K562 treated with DMSO at 1 percent for 24 hours (cell line): ENCODE data around the gene PTDSS2. TPM values are rescaled to one million over a fixed set of nuclear protein-coding genes. Genes with fewer than 3 reads are reported as not detected.

Experiments used
- total RNA-seq: library from RNA; unstranded; fragments of 300-600 nt; gene quantifications from 2 replicates; pipeline ENCODE4 v1.2.3, GENCODE V29; 2022; ENCODE audit warnings: low read depth; ENCODE audit not compliant: insufficient read depth

PTDSS2 gene
- total RNA-seq, result 55.5 and 69.8 TPM in 2 replicates

GRCh38 chr11:449889-450808, at the start of gene PTDSS2:
PTDSS2 (plus strand) TSS chr11:450279; CDS start chr11:450456, 177 bp downstream.

DNA sequence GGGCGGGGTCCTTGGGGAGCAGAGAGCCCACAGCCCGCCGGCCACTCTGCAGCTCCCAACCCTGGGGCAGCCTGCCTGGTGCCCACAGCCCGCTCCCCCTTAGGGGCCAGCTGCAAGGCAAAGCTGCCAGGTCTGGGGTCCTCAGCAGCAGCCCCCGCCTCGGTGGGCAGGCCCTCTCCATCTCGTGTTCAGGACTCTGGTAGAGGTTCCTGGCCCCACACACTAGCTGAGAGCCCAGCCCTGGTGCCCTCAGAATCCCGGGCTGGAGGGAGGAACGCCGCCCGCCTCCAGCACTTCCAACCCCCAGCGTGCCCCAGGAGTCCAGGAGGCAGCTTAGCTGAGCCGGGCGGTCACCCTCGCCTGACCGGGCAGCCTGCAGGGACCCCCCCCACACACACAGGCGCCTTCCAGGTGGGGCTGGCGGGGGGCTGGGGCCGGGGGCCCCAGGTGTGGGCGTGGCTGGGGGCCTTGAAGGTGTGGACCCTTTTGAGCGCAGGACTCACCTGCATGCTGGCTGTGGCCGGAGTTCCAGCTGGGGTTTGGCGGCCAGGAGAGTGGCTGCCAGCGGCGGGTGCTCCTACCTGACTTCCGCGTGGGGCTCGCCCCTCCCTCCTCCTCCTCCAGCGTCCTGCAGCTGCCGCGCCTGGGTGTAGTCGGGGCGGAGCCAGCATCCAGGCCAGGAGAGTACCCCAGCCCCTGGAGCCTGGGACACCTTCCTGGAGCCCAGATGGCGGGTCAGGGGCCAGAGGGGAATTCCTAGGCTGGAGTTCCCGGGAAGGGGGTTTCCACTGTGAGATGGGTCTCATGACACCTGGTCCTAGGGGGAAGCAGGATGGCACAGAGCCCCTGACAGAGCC, 8.4 kb upstream of the PTDSS2 start, which contains the start of gene ANO9:
Gene ANO9 (minus strand): TSS at position 594 of the 857 bp plus-strand sequence. CDS start 85 bp downstream, at position 509.

DNA sequence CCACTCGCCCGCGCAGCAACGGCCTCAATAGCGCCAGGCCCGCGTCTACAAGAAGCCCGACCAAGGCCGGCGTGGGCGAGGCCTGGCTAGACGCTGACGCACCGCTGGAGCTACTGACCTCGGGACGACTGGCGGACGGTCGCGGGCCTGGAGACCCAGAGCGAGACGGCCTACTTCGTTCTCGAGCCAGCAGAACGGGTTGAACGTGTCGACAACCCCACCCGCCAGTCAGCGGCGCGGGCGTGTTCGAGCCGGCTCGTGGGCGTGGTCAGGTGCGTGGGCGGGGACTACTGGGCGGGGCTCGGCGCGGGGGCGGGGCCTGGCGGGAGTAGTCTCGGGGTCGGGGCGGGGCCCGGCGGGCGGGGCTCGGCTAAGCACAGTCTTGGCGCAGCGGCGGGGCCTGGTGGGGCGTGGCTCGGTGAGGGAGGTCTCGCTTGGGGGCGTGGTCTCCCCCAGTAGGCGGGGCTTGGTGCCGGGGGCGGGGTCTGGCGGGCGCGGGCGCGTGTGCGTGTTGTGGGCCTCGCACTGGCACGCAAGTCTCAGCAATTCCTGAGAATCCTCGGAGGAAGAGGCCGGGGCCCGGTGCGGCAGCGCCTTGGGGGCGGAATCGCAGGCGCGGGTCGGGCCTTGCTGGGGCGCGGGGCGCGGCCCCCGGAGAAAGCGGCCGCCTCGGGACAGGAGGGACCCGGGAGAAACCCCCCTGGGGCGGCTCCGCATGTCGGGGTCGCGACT, 57.1 kb downstream of the PTDSS2 start, which contains the start of gene RNH1:
Gene RNH1 (minus strand): TSS at position 248 of the 732 bp plus-strand sequence. CDS start 5,080 bp downstream, outside the sequence.

DNA sequence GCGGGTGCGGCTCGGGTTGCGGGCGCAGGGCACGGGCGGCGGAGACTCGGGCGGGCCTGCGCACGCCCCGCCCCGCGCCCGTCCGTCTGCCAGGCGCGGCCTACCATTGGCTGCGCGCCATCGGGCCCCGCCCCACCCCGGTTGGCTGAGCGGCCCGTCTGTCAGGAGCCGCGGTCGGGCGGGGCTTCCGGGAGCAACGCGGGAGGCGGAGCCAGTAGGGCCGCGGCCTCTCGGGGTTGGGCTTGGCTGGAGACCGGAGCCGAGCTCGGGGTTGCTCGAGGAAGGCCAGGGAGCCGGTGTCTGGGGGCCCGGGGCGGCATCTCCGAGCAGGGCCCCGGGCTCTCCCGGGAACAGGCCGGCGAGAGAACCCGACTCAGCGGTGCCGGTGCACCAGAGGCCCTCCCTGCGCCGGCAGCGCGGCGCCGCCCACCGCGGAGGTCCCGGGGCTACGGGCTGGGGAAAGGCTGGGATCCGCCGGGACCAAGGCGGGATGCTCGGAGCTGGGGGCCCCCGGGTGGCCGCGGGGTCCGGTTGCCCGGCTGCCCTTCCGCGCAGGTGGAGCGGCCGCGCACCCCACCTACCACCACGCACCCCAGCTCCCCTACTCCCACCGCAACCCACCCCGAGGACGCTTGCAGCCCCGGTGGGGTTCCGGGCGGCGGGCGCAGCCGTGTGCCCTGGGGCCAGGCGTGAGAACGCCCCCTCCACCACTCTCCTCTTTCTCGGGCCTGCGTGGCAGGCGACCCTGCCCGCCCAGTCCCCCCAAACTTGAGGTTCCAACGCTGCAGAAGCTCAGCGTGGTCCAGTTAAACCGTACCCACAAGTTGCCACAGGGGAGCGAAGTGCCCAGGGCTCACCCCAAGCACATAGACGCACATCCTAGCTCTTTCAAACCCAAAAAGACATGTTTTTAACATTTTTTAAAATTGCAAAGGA, 85.7 kb downstream of the PTDSS2 start, which contains the start of gene HRAS:
Gene HRAS (minus strand): TSS at position 58 of the 936 bp plus-strand sequence.

GRCh38 chr11:536841-537621, 87.0 kb downstream of the PTDSS2 start, which contains the start of gene LRRC56:
LRRC56 (plus strand) TSS chr11:537527; CDS start chr11:540685, 3,158 bp downstream.

Other genes with a start within 250 kb of the PTDSS2 start
- 54.9 and 55.4 TPM in 2 replicates for gene BET1L, start 242.9 kb upstream of the PTDSS2 start, total RNA-seq
- 128 and 143 TPM in 2 replicates for gene RIC8A, start 242.6 kb upstream of the PTDSS2 start, total RNA-seq
- gene SIRT3, start 213.9 kb upstream of the PTDSS2 start, total RNA-seq, result 27.0 and 39.8 TPM in 2 replicates
- gene PSMD13, start 213.3 kb upstream of the PTDSS2 start, total RNA-seq, result 173 and 177 TPM in 2 replicates
- 1.2 and 3.3 TPM in 2 replicates for gene NLRP6, start 171.9 kb upstream of the PTDSS2 start, total RNA-seq
- 27.6 and 29.2 TPM in 2 replicates for gene PGGHG, start 161.2 kb upstream of the PTDSS2 start, total RNA-seq
- gene IFITM5, start 150.8 kb upstream of the PTDSS2 start, total RNA-seq, result not detected in 2 replicates
- 327 and 343 TPM in 2 replicates for gene IFITM2, start 142.5 kb upstream of the PTDSS2 start, total RNA-seq
- 817 and 870 TPM in 2 replicates for gene IFITM1, start 136.2 kb upstream of the PTDSS2 start, total RNA-seq
- gene IFITM3, start 129.4 kb upstream of the PTDSS2 start, total RNA-seq, result 221 and 261 TPM in 2 replicates
- 9.3 and 14.9 TPM in 2 replicates for gene B4GALNT4, start 80.8 kb upstream of the PTDSS2 start, total RNA-seq
- 76.7 and 82.1 TPM in 2 replicates for gene PKP3, start 56.1 kb upstream of the PTDSS2 start, total RNA-seq
- gene SIGIRR, start 35.3 kb upstream of the PTDSS2 start, total RNA-seq, result 178 and 181 TPM in 2 replicates
- 7.5 and 9.6 TPM in 2 replicates for gene ANO9, start 8.3 kb upstream of the PTDSS2 start, total RNA-seq
- gene RNH1, start 57.0 kb downstream of the PTDSS2 start, total RNA-seq, result 211 and 239 TPM in 2 replicates
- 49.2 and 65.2 TPM in 2 replicates for gene HRAS, start 85.3 kb downstream of the PTDSS2 start, total RNA-seq
- gene LRRC56, start 87.2 kb downstream of the PTDSS2 start, total RNA-seq, result 4.8 and 5.2 TPM in 2 replicates
- 4.7 and 6.5 TPM in 2 replicates for gene LMNTD2, start 110.5 kb downstream of the PTDSS2 start, total RNA-seq
- 67.9 and 72.1 TPM in 2 replicates for gene RASSF7, start 110.7 kb downstream of the PTDSS2 start, total RNA-seq
- gene PHRF1, start 126.2 kb downstream of the PTDSS2 start, total RNA-seq, result 26.0 TPM in 2 replicates
- 52.2 and 58.6 TPM in 2 replicates for gene IRF7, start 165.7 kb downstream of the PTDSS2 start, total RNA-seq
- gene CDHR5, start 174.7 kb downstream of the PTDSS2 start, total RNA-seq, result 0.25 and 0.28 TPM in 2 replicates
- not detected in 2 replicates for gene SCT, start 176.9 kb downstream of the PTDSS2 start, total RNA-seq
- 1.0 and 1.1 TPM in 2 replicates for gene DRD4, start 187.0 kb downstream of the PTDSS2 start, total RNA-seq
- gene DEAF1, start 244.9 kb downstream of the PTDSS2 start, total RNA-seq, result 87.3 and 88.1 TPM in 2 replicates
- gene TMEM80, start 245.5 kb downstream of the PTDSS2 start, total RNA-seq, result 21.3 and 25.2 TPM in 2 replicates